H1 (cell line): ENCODE measurements around the gene TSC22D1. TPM values are rescaled to one million over a fixed set of nuclear protein-coding genes. Genes with fewer than 3 reads are reported as not detected.
A peak's percentile ranks its signal among the peaks of the same experiment; 100 is the strongest.

Experiments
- CTCF ChIA-PET: fragments of 300-600 bp; sonication (Branson Sonifier 250); formaldehyde crosslinking; loops from one replicate; lab custom pipeline; 2021; ENCODE audit not compliant: partially characterized antibody; lab: Charles Lee
- POLR2A ChIA-PET: fragments of 300-600 bp; sonication (Branson Sonifier 250); formaldehyde crosslinking; loops from one replicate; lab custom pipeline; 2021; ENCODE audit warnings: inconsistent platforms; ENCODE audit not compliant: partially characterized antibody; lab: Charles Lee
- DNase-seq, 2 experiments: peaks; one replicate each; pipeline versions ENCODE4 v3.0.0 to v3.0.0-alpha.2; 2010 to 2022; ENCODE audit warnings: low spot score in 2 of 2, low read depth in 1 of 2, mixed read lengths in 1 of 2
- FAIRE-seq: peaks from 2 replicates; lab custom pipeline; 2011; peaks lifted over from hg19 to GRCh38; lab: Jason Lieb, UNC
- H2AFZ ChIP-seq: 2 replicates; pipeline ENCODE4 v1.8.1; 2012; ENCODE audit warnings: low read length, inconsistent platforms
- H2AK5ac ChIP-seq: 2 replicates; pipeline ENCODE4 v1.6.1; 2013; ENCODE audit warnings: low read depth, low read length
- H2BK120ac ChIP-seq: replicated peaks from 2 replicates; pipeline ENCODE3; 2013; ENCODE audit warnings: low read depth, low read length, inconsistent platforms
- H2BK12ac ChIP-seq: 2 replicates; pipeline ENCODE4 v1.6.1; 2013; ENCODE audit warnings: low read depth, low read length
- H2BK15ac ChIP-seq: 2 replicates; pipeline ENCODE4 v1.6.1; 2013; ENCODE audit warnings: low read length
- H2BK20ac ChIP-seq: 2 replicates; pipeline ENCODE4 v1.6.1; 2013; ENCODE audit warnings: low read length
- H2BK5ac ChIP-seq: 2 replicates; pipeline ENCODE4 v1.6.1; 2013; ENCODE audit warnings: low read depth, low read length
- H3K14ac ChIP-seq: 2 replicates; pipeline ENCODE4 v1.6.1; 2013; ENCODE audit warnings: inconsistent platforms; ENCODE audit not compliant: insufficient read length
- H3K18ac ChIP-seq: 2 replicates; pipeline ENCODE4 v1.6.1; 2013; ENCODE audit warnings: low read length; ENCODE audit errors: extremely low read depth
- H3K23ac ChIP-seq: 2 replicates; pipeline ENCODE4 v1.6.1; 2013; ENCODE audit warnings: inconsistent platforms; ENCODE audit not compliant: insufficient read length
- H3K23me2 ChIP-seq: 2 replicates; pipeline ENCODE4 v1.6.1; 2013; ENCODE audit warnings: low read depth, low read length
- H3K27ac ChIP-seq: 2 replicates; pipeline ENCODE4 v1.6.1; 2011; ENCODE audit warnings: low read depth, low read length, inconsistent platforms
- H3K27me3 ChIP-seq, 4 experiments: replicated peaks in 1 of 4; 1 replicate in 1 of 4; 2 replicates in 3 of 4; pipeline versions ENCODE4 v1.6.1 to v1.8.1; 2011 to 2013; ENCODE audit warnings: low read length in 3 of 4, mild to moderate bottlenecking in 3 of 4, inconsistent platforms in 2 of 4, mixed read lengths in 2 of 4, moderate library complexity in 1 of 4; ENCODE audit not compliant: control insufficient read depth in 3 of 4, insufficient read depth in 3 of 4; ENCODE audit errors: extremely low read depth in 1 of 4
- H3K36me3 ChIP-seq, 4 experiments: 2 replicates each; pipeline versions ENCODE4 v1.6.1 to v1.8.1; 2011 to 2013; ENCODE audit warnings: mild to moderate bottlenecking in 4 of 4, low read length in 3 of 4, moderate library complexity in 2 of 4, control low read depth in 1 of 4, inconsistent platforms in 1 of 4; ENCODE audit not compliant: insufficient read depth in 4 of 4, control insufficient read depth in 2 of 4
- H3K4ac ChIP-seq: replicated peaks from 2 replicates; pipeline ENCODE3; 2013; ENCODE audit warnings: low read length, low read depth, mixed read lengths, inconsistent platforms; ENCODE audit not compliant: insufficient read length
- H3K4me1 ChIP-seq, 4 experiments: replicated peaks in 1 of 4; 1 replicate in 1 of 4; 2 replicates in 3 of 4; pipeline versions ENCODE4 v1.6.1 to v1.8.1; 2011 to 2013; ENCODE audit warnings: low read length in 3 of 4, inconsistent platforms in 2 of 4, mixed read lengths in 1 of 4; ENCODE audit not compliant: insufficient read depth in 4 of 4, control insufficient read depth in 3 of 4
- H3K4me2 ChIP-seq, 2 experiments: 2 replicates each; pipeline versions ENCODE4 v1.6.1 to v1.8.1; 2011 to 2013; ENCODE audit warnings: low read depth in 2 of 2, low read length in 2 of 2, control low read depth in 1 of 2, inconsistent platforms in 1 of 2, mild to moderate bottlenecking in 1 of 2; ENCODE audit not compliant: insufficient read depth in 1 of 2
- H3K4me3 ChIP-seq, 4 experiments: fragments of 200-600, 300-600 bp in 1 of 4; sonication (generic), shearing (Covaris generic), sonication (Bioruptor Twin) in 1 of 4; 2 replicates each; pipeline versions ENCODE4 v1.5.1 to v1.8.1; 2011 to 2016; ENCODE audit warnings: low read length in 4 of 4, low read depth in 3 of 4, control low read depth in 2 of 4, inconsistent platforms in 2 of 4, mild to moderate bottlenecking in 2 of 4, mixed read lengths in 1 of 4, moderate library complexity in 1 of 4; ENCODE audit not compliant: insufficient read depth in 2 of 4; ENCODE audit errors: extremely low read depth in 1 of 4
- H3K56ac ChIP-seq: replicated peaks from 2 replicates; pipeline ENCODE3; 2013; ENCODE audit warnings: low read depth, mild to moderate bottlenecking, mixed read lengths, low read length, inconsistent platforms; ENCODE audit not compliant: insufficient read length
- H3K79me1 ChIP-seq: 2 replicates; pipeline ENCODE4 v1.6.1; 2013; ENCODE audit warnings: low read depth, low read length, control low read depth
- H3K79me2 ChIP-seq, 2 experiments: 2 replicates each; pipeline versions ENCODE4 v1.6.1 to v1.8.1; 2012 to 2013; ENCODE audit warnings: low read length in 2 of 2, mild to moderate bottlenecking in 2 of 2, inconsistent platforms in 1 of 2; ENCODE audit not compliant: insufficient read depth in 2 of 2, control insufficient read depth in 1 of 2
- H3K9ac ChIP-seq, 4 experiments: replicated peaks in 1 of 4; 1 replicate in 1 of 4; 2 replicates in 3 of 4; pipeline versions ENCODE4 v1.6.1 to v1.8.1; 2011 to 2013; ENCODE audit warnings: low read depth in 3 of 4, low read length in 3 of 4, control low read depth in 2 of 4, mild to moderate bottlenecking in 2 of 4, moderate library complexity in 2 of 4, inconsistent platforms in 1 of 4; ENCODE audit errors: extremely low read depth in 1 of 4
- H3K9me3 ChIP-seq, 2 experiments: 2 replicates each; pipeline versions ENCODE4 v1.6.1 to v1.8.1; 2012 to 2013; ENCODE audit warnings: mild to moderate bottlenecking in 2 of 2, moderate library complexity in 2 of 2, control low read depth in 1 of 2, inconsistent platforms in 1 of 2, low read depth in 1 of 2, low read length in 1 of 2, mixed read lengths in 1 of 2; ENCODE audit not compliant: insufficient read depth in 2 of 2
- H4K20me1 ChIP-seq, 2 experiments: replicated peaks in 1 of 2; 2 replicates each; pipeline versions ENCODE3 to v1.8.1; 2011 to 2013; ENCODE audit warnings: inconsistent platforms in 2 of 2, low read length in 2 of 2, mild to moderate bottlenecking in 1 of 2; ENCODE audit not compliant: insufficient read depth in 2 of 2, control insufficient read depth in 1 of 2
- H4K5ac ChIP-seq: 2 replicates; pipeline ENCODE4 v1.6.1; 2013; ENCODE audit warnings: low read length, low read depth, mixed read lengths, inconsistent platforms; ENCODE audit not compliant: insufficient read length
- H4K8ac ChIP-seq: 2 replicates; pipeline ENCODE4 v1.8.0; 2013; ENCODE audit warnings: mild to moderate bottlenecking, moderate library complexity, low read length, inconsistent platforms; ENCODE audit not compliant: insufficient read depth; ENCODE audit errors: extremely low read depth
- H4K91ac ChIP-seq: replicated peaks from 2 replicates; pipeline ENCODE3; 2013; ENCODE audit warnings: low read length, mixed read lengths, inconsistent platforms; ENCODE audit not compliant: insufficient read length
- EZH2 ChIP-seq: fragments of 200-600 bp; sonication (generic); IDR thresholded peaks from 2 replicates; pipeline ENCODE4 v1.7.1; 2012; ENCODE audit warnings: low read depth, mild to moderate bottlenecking, moderate library complexity, low read length, inconsistent platforms; ENCODE audit not compliant: severe bottlenecking
- GTF2F1 ChIP-seq: IDR thresholded peaks from 2 replicates; pipeline ENCODE4 v1.6.1; 2012; ENCODE audit warnings: low read depth, low read length, improper control_type of control experiment, borderline replicate concordance
- JUN ChIP-seq: IDR thresholded peaks from 2 replicates; pipeline ENCODE4 v1.6.1; 2011; ENCODE audit warnings: low read depth, mild to moderate bottlenecking, improper control_type of control experiment, low read length
- KDM1A ChIP-seq: fragments of 200-600, 300-600 bp; sonication (generic); IDR thresholded peaks from 2 replicates; pipeline ENCODE4 v1.7.1; 2016; ENCODE audit warnings: mild to moderate bottlenecking, low read length, borderline replicate concordance
- POU5F1 ChIP-seq: IDR thresholded peaks from 2 replicates; pipeline ENCODE4 v1.6.1; 2011; ENCODE audit warnings: low read depth, mild to moderate bottlenecking, low read length, moderate library complexity
- RAD21 ChIP-seq, 2 experiments: IDR thresholded peaks in 1 of 2; conservative IDR thresholded peaks in 1 of 2; 2 replicates each; pipeline ENCODE4 v1.6.1; 2011; ENCODE audit warnings: low read depth in 2 of 2, low read length in 2 of 2, improper control_type of control experiment in 1 of 2, inconsistent platforms in 1 of 2, mild to moderate bottlenecking in 1 of 2, moderate library complexity in 1 of 2
- RNF2 ChIP-seq: fragments of 200-900, 300-1000 bp; sonication (generic); IDR thresholded peaks from 2 replicates; pipeline ENCODE4 v1.7.1; 2016; ENCODE audit warnings: borderline replicate concordance, low read depth, mild to moderate bottlenecking, antibody characterized with exemption, low read length; ENCODE audit not compliant: poor library complexity, severe bottlenecking; ENCODE audit errors: missing control alignments
- SIN3A ChIP-seq, 2 experiments: IDR thresholded peaks in 1 of 2; conservative IDR thresholded peaks in 1 of 2; 2 replicates each; pipeline ENCODE4 v1.6.1; 2011 to 2012; ENCODE audit warnings: low read length in 2 of 2, improper control_type of control experiment in 1 of 2, low read depth in 1 of 2, mild to moderate bottlenecking in 1 of 2
- SIX5 ChIP-seq: IDR thresholded peaks from 2 replicates; pipeline ENCODE4 v1.6.1; 2011; ENCODE audit warnings: mild to moderate bottlenecking, low read depth, low read length
- SP4 ChIP-seq: IDR thresholded peaks from 2 replicates; pipeline ENCODE4 v1.6.1; 2012; ENCODE audit warnings: low read length, inconsistent platforms
- SUZ12 ChIP-seq: fragments of 200-600 bp; sonication (generic); IDR thresholded peaks from 2 replicates; pipeline ENCODE4 v1.6.1; 2012; ENCODE audit warnings: mild to moderate bottlenecking, inconsistent platforms, low read length, moderate library complexity, mixed read lengths
- TAF1 ChIP-seq: IDR thresholded peaks from 2 replicates; pipeline ENCODE4 v1.6.1; 2011; ENCODE audit warnings: mild to moderate bottlenecking, low read depth, low read length
- TEAD4 ChIP-seq: IDR thresholded peaks from 2 replicates; pipeline ENCODE4 v1.6.1; 2012; ENCODE audit warnings: low read depth, low read length, inconsistent platforms, mixed read lengths
- WGBS, 2 experiments: shearing (Covaris generic) in 1 of 2; methylation state at CpG; one replicate each; pipeline versions ENCODE4 v1.1.6 to v1.1.7; 2013 to 2015; ENCODE audit warnings: low lambda C conversion rate in 2 of 2, mixed read lengths in 2 of 2, inconsistent platforms in 1 of 2, low coverage in 1 of 2, missing lambda C conversion rate in 1 of 2; ENCODE audit not compliant: insufficient replicate concordance in 2 of 2, insufficient coverage in 1 of 2, insufficient read length in 1 of 2; ENCODE audit errors: extremely low coverage in 1 of 2, missing lambda C conversion rate in 1 of 2; 5-methylcytosine and 5-hydroxymethylcytosine counted together
- polyA plus RNA-seq, 7 experiments: library from polyadenylated mRNA; depleted of rRNA in 3 of 7; stranded (reverse) in 5 of 7; unstranded in 2 of 7; fragments of >200 nt in 5 of 7; fragments of 200-250 nt in 2 of 7; gene quantifications; 1 replicate in 5 of 7; 2 replicates in 1 of 7; 4 replicates in 1 of 7; pipeline versions ENCODE4 v1.2.1 to v1.2.3, GENCODE V29; 2011 to 2013; ENCODE audit warnings: missing spikeins in 2 of 7, mixed read lengths in 2 of 7
- total RNA-seq: library from RNA; stranded (reverse); fragmentation: NEBNext Ultra II Directional; extraction: Animal tissue kit (Norgen Biotek cat#: 25700); gene quantifications from 2 replicates; pipeline ENCODE4 v1.2.1, GENCODE V29; 2021

Gene TSC22D1
- total and polyA plus RNA-seq, 2 of the 8 experiments (the other 6 are each of a cell fraction or from before 2014, with no cell fraction given) = 52.6 to 80.9 TPM

DNA sequence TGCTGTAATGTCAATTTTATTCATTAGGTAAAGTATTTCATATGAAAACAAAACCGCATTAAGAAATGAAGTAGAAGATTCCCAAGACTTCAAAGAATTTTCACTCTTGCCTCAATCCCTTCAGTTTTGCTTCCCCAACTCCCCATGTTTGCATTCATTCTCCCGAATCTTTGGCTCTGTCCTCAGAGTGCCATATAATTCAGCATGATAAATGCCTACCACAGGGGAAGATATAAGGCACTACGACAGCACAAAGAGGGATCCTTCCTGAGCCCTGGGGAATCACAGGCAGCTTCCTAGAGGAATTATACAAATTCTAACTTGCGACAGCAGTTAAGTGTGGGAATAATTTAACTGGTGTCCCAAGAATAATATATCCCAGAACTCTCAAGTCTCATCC lies 68.5 kb downstream of the TSC22D1 start:
- peaks cover 0 to 4% of the 10 kb centered on the region in 2 experiments; a peak in 2 of 4 replicates for H3K79me2 ChIP-seq
- no peak overlapping the region for H3K18ac ChIP-seq
- no peak overlapping the region for H4K8ac ChIP-seq
- no peaks in the 10 kb centered on the region for H3K23me2 ChIP-seq
- no peaks in the 10 kb centered on the region for H3K79me1 ChIP-seq
- ChIA-PET POLR2A (interaction anchor here (0.9 to 1.8 kb wide), 4 partner anchors 10 to 23 kb away, joined by 3 to 5 read pairs (median 4); no protein-coding TSS in a partner anchor), CTCF (interaction anchor here (0.9 to 2.2 kb wide), 3 partner anchors 13 to 24 kb away, joined by 3 to 8 read pairs (median 4); no protein-coding TSS in a partner anchor)
- H3K4me2 ChIP-seq = 0 out of 4 replicates have a peak overlapping the region, but pooled peaks of 1 of the 2 experiments have one; percentile 8
- FAIRE-seq = peak; percentile 57
- no peak overlapping the region for H3K27ac ChIP-seq
- H3K9ac ChIP-seq = no peak overlapping the region
- H3K4ac ChIP-seq = no peak overlapping the region
- no peak overlapping the region for H2BK15ac ChIP-seq
- H3K23ac ChIP-seq = no peak overlapping the region
- no peak overlapping the region for H3K14ac ChIP-seq
- no peak overlapping the region for H2AFZ ChIP-seq
- H3K4me1 ChIP-seq = peaks cover 3 to 5% (median 4%) of the 10 kb centered on the region in 4 experiments; a peak in 5 of 7 replicates
- H2BK20ac ChIP-seq = no peak overlapping the region
- H4K5ac ChIP-seq = no peak overlapping the region
- no peaks in the 10 kb centered on the region for H3K27me3 ChIP-seq
- no peak overlapping the region for H2BK5ac ChIP-seq
- no peaks in the 10 kb centered on the region for H3K9me3 ChIP-seq
- H2AK5ac ChIP-seq = no peak overlapping the region
- H3K4me3 ChIP-seq = peak overlapping the region in 1 of 4 experiments; percentile 21; a peak in 1 of 8 replicates
- H3K36me3 ChIP-seq = peaks cover 0 to 4% (median 1%) of the 10 kb centered on the region in 4 experiments; a peak in 2 of 8 replicates
- peaks cover 0 to 2% of the 10 kb centered on the region in 2 experiments for H4K20me1 ChIP-seq
- no peak overlapping the region for H3K56ac ChIP-seq
- H2BK120ac ChIP-seq = no peak overlapping the region
- no peak for DNase-seq
- WGBS, 2 experiments = 39% methylated on average over 4 of the region's 4 CpGs; no CpG with 5 or more reads in 1 of the 2 experiments
- no peak overlapping the region for H2BK12ac ChIP-seq
- no peak overlapping the region for H4K91ac ChIP-seq
- TF ChIP-seq SUZ12 = no peak
- TF ChIP-seq SIN3A (conservative IDR thresholded peaks at IDR 0.05 in 1 of 2, IDR thresholded peaks at IDR 0.05 in 1 of 2; ENCODE audit: low read depth in 1 of 2, low read length in 2 of 2) = no peak
- TF ChIP-seq JUN = no peak
- TF ChIP-seq TEAD4 = no peak
- no peak for TF ChIP-seq RNF2
- no peak for TF ChIP-seq TAF1
- no peak for TF ChIP-seq EZH2
- no peak for TF ChIP-seq SIX5
- no peak for TF ChIP-seq KDM1A
- no peak for TF ChIP-seq SP4
- no peak for TF ChIP-seq RAD21 (IDR thresholded peaks at IDR 0.05 in 1 of 2, conservative IDR thresholded peaks at IDR 0.05 in 1 of 2; ENCODE audit: low read depth in 2 of 2, low read length in 2 of 2)
- no peak for TF ChIP-seq GTF2F1
- TF ChIP-seq POU5F1 = no peak
